Panc1 (cell line): ENCODE results near the gene DRC3.

Experiments used
- CTCF ChIP-seq: fragments of 450-650 bp; IDR thresholded peaks from 2 replicates; pipeline ENCODE4 v1.5.1; 2017; ENCODE audit warnings: mild to moderate bottlenecking
- POLR2AphosphoS5 ChIP-seq: IDR thresholded peaks from 2 replicates; pipeline ENCODE4 v1.6.1; 2012; ENCODE audit warnings: mild to moderate bottlenecking, low read depth, low read length, moderate library complexity
- REST ChIP-seq, 2 experiments: IDR thresholded peaks; 2 replicates each; pipeline ENCODE4 v1.6.1; 2011 to 2012; ENCODE audit warnings: low read depth in 2 of 2, control low read depth in 1 of 2, low read length in 1 of 2, mild to moderate bottlenecking in 1 of 2, moderate library complexity in 1 of 2; ENCODE audit not compliant: insufficient read depth in 1 of 2
- TCF7L2 ChIP-seq: IDR thresholded peaks from 2 replicates; pipeline ENCODE4 v1.6.1; 2011; ENCODE audit warnings: mild to moderate bottlenecking, low read depth, low read length, inconsistent platforms

GRCh38 chr17:18059283-18059682 is 86.6 kb downstream of the DRC3 start:
- no peak for TF ChIP-seq POLR2AphosphoS5
- TF ChIP-seq CTCF, result no peak
- TF ChIP-seq TCF7L2, result no peak
- TF ChIP-seq REST (IDR thresholded peaks at IDR 0.05; ENCODE audit: insufficient read depth in 1 of 2, low read depth in 2 of 2, low read length in 1 of 2), result no peak
